Right lobe of liver (tissue), 4 donors: ENCODE data around the gene PFKFB3.

Experiments
- CTCF ChIP-seq, 4 donors: fragments of 200-600 bp in 3 of 4; fragments of 450-650 bp in 1 of 4; IDR thresholded peaks; one replicate each; pipeline versions ENCODE4 v1.5.1 to v1.8.0; 2016 to 2022; ENCODE audit warnings: antibody characterized with exemption in 4 of 4, mild to moderate bottlenecking in 2 of 4
- POLR2A ChIP-seq: fragments of 450-650 bp; IDR thresholded peaks from one replicate; pipeline ENCODE4 v1.6.1; 2017; ENCODE audit warnings: antibody characterized with exemption, mild to moderate bottlenecking
- donor health status: DM: no; HTN: no; CAD: no.
- donor health status: DM: no; HTN: no; CAD: no.
- donor health status: DM: no; HTN: yes; CAD: no.

- no peak for TF ChIP-seq POLR2A
- TF ChIP-seq CTCF (IDR thresholded peaks at IDR 0.05): no peak
These were observed 70.6 kb downstream of the PFKFB3 start for GRCh38 chr10:6273351-6273750.
